H9 (cell line): ENCODE measurements around the gene TACR1. TPM values are rescaled to one million over a fixed set of nuclear protein-coding genes. Genes with fewer than 3 reads are reported as not detected.

ENCODE experiments used
- DNase-seq: peaks from one replicate; pipeline ENCODE4 v3.0.0-alpha.2; 2017
- H2AFZ ChIP-seq: one replicate; pipeline ENCODE4 v1.6.1; 2013; ENCODE audit warnings: mild to moderate bottlenecking, low read length, control low read depth, moderate library complexity
- H2AK5ac ChIP-seq: 2 replicates; pipeline ENCODE4 v1.6.1; 2013; ENCODE audit warnings: low read length, control low read depth, mixed read lengths; ENCODE audit not compliant: insufficient read length
- H2BK120ac ChIP-seq: one replicate; pipeline ENCODE4 v1.6.1; 2013; ENCODE audit warnings: low read depth, mild to moderate bottlenecking, low read length, control low read depth, inconsistent platforms; ENCODE audit not compliant: poor library complexity, severe bottlenecking
- H2BK12ac ChIP-seq: 2 replicates; pipeline ENCODE4 v1.6.1; 2013; ENCODE audit warnings: low read length, control low read depth, mixed read lengths, low read depth; ENCODE audit not compliant: insufficient read length
- H2BK15ac ChIP-seq: 2 replicates; pipeline ENCODE4 v1.6.1; 2013; ENCODE audit warnings: low read depth, low read length, control low read depth
- H2BK20ac ChIP-seq: one replicate; pipeline ENCODE4 v1.6.1; 2013; ENCODE audit warnings: low read depth, mild to moderate bottlenecking, low read length, control low read depth, inconsistent platforms; ENCODE audit not compliant: poor library complexity, severe bottlenecking
- H2BK5ac ChIP-seq: 2 replicates; pipeline ENCODE4 v1.6.1; 2013; ENCODE audit warnings: low read length, control low read depth, mixed read lengths; ENCODE audit not compliant: insufficient read length
- H3K14ac ChIP-seq: 2 replicates; pipeline ENCODE4 v1.6.1; 2013; ENCODE audit warnings: low read length, control low read depth; ENCODE audit not compliant: insufficient read depth
- H3K18ac ChIP-seq: 2 replicates; pipeline ENCODE4 v1.6.1; 2013; ENCODE audit warnings: low read depth, mild to moderate bottlenecking, mixed read lengths, low read length, control low read depth; ENCODE audit not compliant: insufficient read length
- H3K23ac ChIP-seq: 2 replicates; pipeline ENCODE4 v1.6.1; 2013; ENCODE audit warnings: low read length, control low read depth, mixed read lengths, low read depth; ENCODE audit not compliant: insufficient read length
- H3K23me2 ChIP-seq: 2 replicates; pipeline ENCODE4 v1.6.1; 2013; ENCODE audit warnings: low read depth, mild to moderate bottlenecking, mixed read lengths, low read length, control low read depth; ENCODE audit not compliant: insufficient read length, poor library complexity, severe bottlenecking
- H3K27ac ChIP-seq: 2 replicates; pipeline ENCODE4 v1.5.1; 2013; ENCODE audit warnings: low read length, control low read depth, mixed read lengths, low read depth; ENCODE audit not compliant: insufficient read length
- H3K27me3 ChIP-seq: 2 replicates; pipeline ENCODE4 v1.6.1; 2013; ENCODE audit warnings: low read length, control low read depth, inconsistent platforms; ENCODE audit not compliant: insufficient read depth
- H3K4ac ChIP-seq: 2 replicates; pipeline ENCODE4 v1.6.1; 2013; ENCODE audit warnings: low read depth, mild to moderate bottlenecking, control low read depth, inconsistent platforms, low read length, moderate library complexity
- H3K4me1 ChIP-seq: 2 replicates; pipeline ENCODE4 v1.6.1; 2013; ENCODE audit warnings: low read length, control low read depth, inconsistent platforms; ENCODE audit not compliant: insufficient read depth
- H3K4me2 ChIP-seq: 2 replicates; pipeline ENCODE4 v1.6.1; 2013; ENCODE audit warnings: low read length, control low read depth, mixed read lengths; ENCODE audit not compliant: insufficient read length, insufficient read depth
- H3K56ac ChIP-seq: 2 replicates; pipeline ENCODE4 v1.6.1; 2013; ENCODE audit warnings: low read depth, mild to moderate bottlenecking, mixed read lengths, low read length, control low read depth; ENCODE audit not compliant: insufficient read length
- H3K79me1 ChIP-seq: 2 replicates; pipeline ENCODE4 v1.6.1; 2013; ENCODE audit warnings: low read depth, mild to moderate bottlenecking, moderate library complexity, low read length, control low read depth, inconsistent platforms; ENCODE audit not compliant: insufficient read depth, poor library complexity, severe bottlenecking
- H3K79me2 ChIP-seq: 2 replicates; pipeline ENCODE4 v1.6.1; 2013; ENCODE audit warnings: low read length, control low read depth, inconsistent platforms; ENCODE audit not compliant: insufficient read depth
- H3K9ac ChIP-seq: 2 replicates; pipeline ENCODE4 v1.6.1; 2013; ENCODE audit warnings: low read length, control low read depth, mixed read lengths; ENCODE audit not compliant: insufficient read length; ENCODE audit errors: extremely low read depth
- H3K9me3 ChIP-seq: one replicate; pipeline ENCODE4 v1.6.1; 2013; ENCODE audit warnings: low read depth, low read length, inconsistent platforms; ENCODE audit not compliant: control insufficient read depth
- H3T11ph ChIP-seq: one replicate; pipeline ENCODE4 v1.6.1; 2013; ENCODE audit warnings: mild to moderate bottlenecking, low read length, control low read depth, inconsistent platforms
- H4K20me1 ChIP-seq: one replicate; pipeline ENCODE4 v1.6.1; 2013; ENCODE audit not compliant: control insufficient read depth, insufficient read length, insufficient read depth
- H4K5ac ChIP-seq: 2 replicates; pipeline ENCODE4 v1.6.1; 2013; ENCODE audit warnings: low read depth, mild to moderate bottlenecking, mixed read lengths, low read length, control low read depth; ENCODE audit not compliant: insufficient read length
- H4K8ac ChIP-seq: replicated peaks from 2 replicates; pipeline ENCODE4 v1.6.1; 2013; ENCODE audit warnings: low read length, control low read depth, mixed read lengths, low read depth; ENCODE audit not compliant: insufficient read length
- H4K91ac ChIP-seq: 2 replicates; pipeline ENCODE4 v1.6.1; 2013; ENCODE audit warnings: low read depth, mild to moderate bottlenecking, moderate library complexity, mixed read lengths, low read length, control low read depth; ENCODE audit not compliant: insufficient read length
- H3K27ac Mint-ChIP-seq, 3 experiments: 2 replicates in 2 of 3; 3 replicates in 1 of 3; pipeline ENCODE4 v1.8.0; 2020 to 2021; ENCODE audit warnings: mixed read lengths in 3 of 3, mild to moderate bottlenecking in 1 of 3, moderate library complexity in 1 of 3
- H3K27me3 Mint-ChIP-seq: 2 replicates; pipeline ENCODE4 v1.8.0; 2021; ENCODE audit warnings: low read depth, mild to moderate bottlenecking, moderate library complexity, mixed read lengths
- H3K36me3 Mint-ChIP-seq, 3 experiments: 2 replicates in 2 of 3; 3 replicates in 1 of 3; pipeline ENCODE4 v1.8.0; 2020 to 2021; ENCODE audit warnings: low read depth in 3 of 3, mixed read lengths in 3 of 3; ENCODE audit not compliant: insufficient read depth in 1 of 3
- H3K4me1 Mint-ChIP-seq, 2 experiments: 2 replicates each; pipeline ENCODE4 v1.8.0; 2020; ENCODE audit warnings: mixed read lengths in 2 of 2
- H3K4me3 Mint-ChIP-seq, 2 experiments: 2 replicates in 1 of 2; 3 replicates in 1 of 2; pipeline ENCODE4 v1.8.0; 2020 to 2021; ENCODE audit warnings: mild to moderate bottlenecking in 2 of 2, mixed read lengths in 2 of 2, moderate library complexity in 1 of 2
- H3K9me3 Mint-ChIP-seq, 2 experiments: 2 replicates in 1 of 2; 3 replicates in 1 of 2; pipeline ENCODE4 v1.8.0; 2020; ENCODE audit warnings: mild to moderate bottlenecking in 2 of 2, mixed read lengths in 2 of 2, moderate library complexity in 1 of 2
- CTCF ChIP-seq: fragments of 200-600 bp; sonication (generic); conservative IDR thresholded peaks from 3 replicates; pipeline ENCODE4 v1.8.0; 2021; ENCODE audit warnings: antibody characterized with exemption, mild to moderate bottlenecking
- WGBS: extraction: QIAGEN DNeasy Blood & Tissue Kit; methylation state at CpG from one replicate; pipeline ENCODE4 v1.1.7; 2013; ENCODE audit warnings: missing lambda C conversion rate, low lambda C conversion rate, mixed read lengths; ENCODE audit not compliant: insufficient read length; ENCODE audit errors: extremely low coverage; 5-methylcytosine and 5-hydroxymethylcytosine counted together
- total RNA-seq: library from RNA; stranded (reverse); gene quantifications from 2 replicates; pipeline ENCODE4 v1.2.1, GENCODE V29; 2021

TACR1 gene
- total RNA-seq, 1 experiment from 2014 or later: 1.4 TPM

DNA sequence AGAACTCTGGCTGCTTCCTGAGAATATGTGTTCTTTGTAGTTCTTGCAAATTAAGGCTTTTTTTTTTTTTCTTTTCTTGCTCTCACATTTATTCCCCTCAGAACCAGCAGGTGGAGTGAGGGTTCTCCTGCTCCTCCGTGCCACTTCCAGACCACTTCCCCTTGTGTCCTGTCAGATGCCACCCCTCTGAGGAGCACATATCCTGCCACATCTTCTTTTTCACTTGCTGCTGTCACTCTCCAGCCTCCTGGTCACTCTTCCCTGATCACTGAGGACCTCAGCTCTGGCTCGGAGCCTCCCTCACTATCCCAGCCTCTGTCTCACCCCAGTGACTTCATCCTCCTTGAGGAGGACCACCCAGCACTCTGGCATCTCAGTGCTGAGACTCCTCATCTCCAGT lies 100.5 kb downstream of the TACR1 start:
- no peak overlapping the region for H3K4me3 Mint-ChIP-seq

More for the DNA sequence above, 100.5 kb downstream of the TACR1 start:
- no peak overlapping the region for H2BK120ac ChIP-seq
- H3K9me3 Mint-ChIP-seq: peaks cover 5 to 7% of the 10 kb centered on the region in 2 experiments
- H3K4ac ChIP-seq: no peak overlapping the region
- no peak overlapping the region for H2AK5ac ChIP-seq
- H3K14ac ChIP-seq: no peak overlapping the region
- no peak overlapping the region for H3K27ac Mint-ChIP-seq
- whole genome bisulfite sequencing: no CpG with 5 or more reads among the region's 2 CpGs
- no peak overlapping the region for H3K23ac ChIP-seq
- peak; percentile 49 for DNase-seq
- H3K4me1 Mint-ChIP-seq: peaks cover 6 to 8% of the 10 kb centered on the region in 2 experiments
- no peak overlapping the region for H2BK12ac ChIP-seq
- no peak overlapping the region for H2BK15ac ChIP-seq
- H3K36me3 Mint-ChIP-seq: peaks cover 3 to 5% (median 4%) of the 10 kb centered on the region in 3 experiments
- no peaks in the 10 kb centered on the region for H3K27me3 ChIP-seq
- H3K27me3 Mint-ChIP-seq: peaks cover 2% of the 10 kb centered on the region
- no peak overlapping the region for H3T11ph ChIP-seq
- no peak overlapping the region for H2AFZ ChIP-seq
- H4K91ac ChIP-seq: no peak overlapping the region
- no peaks in the 10 kb centered on the region for H4K20me1 ChIP-seq
- no peaks in the 10 kb centered on the region for H3K79me2 ChIP-seq
- no peak overlapping the region for H2BK20ac ChIP-seq
- no peak overlapping the region for H3K18ac ChIP-seq
- H3K4me2 ChIP-seq: no peak overlapping the region
- H3K9ac ChIP-seq: no peak overlapping the region
- H2BK5ac ChIP-seq: no peak overlapping the region
- H4K5ac ChIP-seq: no peak overlapping the region
- H3K4me1 ChIP-seq: peaks cover 3% of the 10 kb centered on the region; the same call in 1 of the 2 replicates
- H3K23me2 ChIP-seq: no peaks in the 10 kb centered on the region
- H3K9me3 ChIP-seq: no peaks in the 10 kb centered on the region
- no peak overlapping the region for H4K8ac ChIP-seq
- H3K56ac ChIP-seq: no peak overlapping the region
- TF ChIP-seq CTCF: peak; percentile 71
- H3K79me1 ChIP-seq: no peaks in the 10 kb centered on the region
- no peak overlapping the region for H3K27ac ChIP-seq
